Superior temporal gyrus (tissue), 1 donor: ENCODE data around the gene ASTL.
"Not testable (repeated sequence)": the region's sequence is repeated elsewhere in the genome, so short reads cannot be mapped to it uniquely, and the experiment has no call there.

ENCODE experiments used
- DNase-seq: peaks from one replicate; pipeline ENCODE4 v3.0.0-alpha.2; 2016; ENCODE audit errors: extremely low spot score

Gene ASTL

GRCh38 chr2:96099861-96100798, 38.2 kb downstream of the ASTL start:
- DNase-seq, result no peak

GRCh38 chr2:96098900-96099590, 39.3 kb downstream of the ASTL start:
- DNase-seq, result no peak

- no peak for DNase-seq
Measured at GRCh38 chr2:96097951-96098823, 40.1 kb downstream of the ASTL start.

- no peak for DNase-seq
Measured at GRCh38 chr2:96097441-96097840, 40.9 kb downstream of the ASTL start.

- DNase-seq, result no peak
Measured at GRCh38 chr2:96095116-96095636, 43.1 kb downstream of the ASTL start.

GRCh38 chr2:96093528-96093927, 44.8 kb downstream of the ASTL start:
- no peak for DNase-seq

- DNase-seq, result no peak
Measured at GRCh38 chr2:96092951-96093350, 45.4 kb downstream of the ASTL start.

GRCh38 chr2:96092573-96092877, 45.8 kb downstream of the ASTL start:
- no peak for DNase-seq

- DNase-seq, result no peak
Measured at GRCh38 chr2:96091711-96092572, 46.4 kb downstream of the ASTL start.

GRCh38 chr2:96091141-96091710, 47.1 kb downstream of the ASTL start:
- no peak for DNase-seq

- DNase-seq, result peak; percentile 59
Measured at GRCh38 chr2:96090196-96090926, 47.9 kb downstream of the ASTL start.

GRCh38 chr2:96089356-96090195, 48.7 kb downstream of the ASTL start:
- DNase-seq, result no peak

GRCh38 chr2:96088340-96089335, 49.7 kb downstream of the ASTL start:
- no peak for DNase-seq

GRCh38 chr2:96087130-96087529, 51.2 kb downstream of the ASTL start:
- DNase-seq, result no peak

GRCh38 chr2:96085541-96086355, 52.6 kb downstream of the ASTL start:
- DNase-seq, result no peak

- not testable (repeated sequence) for DNase-seq
Measured at GRCh38 chr2:96084858-96085518, 53.3 kb downstream of the ASTL start.
